Trophoblast cell (in vitro differentiated cells and primary cell): ENCODE results near the gene LHX1.
A peak's percentile ranks its signal among the peaks of the same experiment; 100 is the strongest.

Source experiments
- DNase-seq, 2 donors: peaks; one replicate each; pipeline ENCODE4 v3.0.0-alpha.2; 2016
- H2AFZ ChIP-seq: 2 replicates; pipeline ENCODE4 v1.6.1; 2013; ENCODE audit warnings: low read length, moderate library complexity, mild to moderate bottlenecking; ENCODE audit not compliant: insufficient read depth, poor library complexity
- H2AK5ac ChIP-seq: 2 replicates; pipeline ENCODE4 v1.6.1; 2013; ENCODE audit warnings: mild to moderate bottlenecking, low read length
- H2BK120ac ChIP-seq: 2 replicates; pipeline ENCODE4 v1.6.1; 2013; ENCODE audit warnings: low read length, mild to moderate bottlenecking, moderate library complexity; ENCODE audit not compliant: insufficient read depth, poor library complexity
- H2BK12ac ChIP-seq: 2 replicates; pipeline ENCODE4 v1.6.1; 2013; ENCODE audit warnings: mild to moderate bottlenecking, low read length, moderate library complexity
- H2BK5ac ChIP-seq: 2 replicates; pipeline ENCODE4 v1.6.1; 2013; ENCODE audit warnings: low read length, low read depth, moderate library complexity, mild to moderate bottlenecking; ENCODE audit not compliant: poor library complexity
- H3K14ac ChIP-seq: 2 replicates; pipeline ENCODE4 v1.6.1; 2013; ENCODE audit warnings: mild to moderate bottlenecking, low read length
- H3K18ac ChIP-seq: 2 replicates; pipeline ENCODE4 v1.6.1; 2013; ENCODE audit warnings: mild to moderate bottlenecking, low read length
- H3K23ac ChIP-seq: 2 replicates; pipeline ENCODE4 v1.6.1; 2013; ENCODE audit warnings: low read length
- H3K27ac ChIP-seq: 2 replicates; pipeline ENCODE4 v1.5.1; 2013; ENCODE audit warnings: low read depth, mild to moderate bottlenecking, inconsistent platforms, low read length, moderate library complexity
- H3K27me3 ChIP-seq: 2 replicates; pipeline ENCODE4 v1.6.1; 2013; ENCODE audit warnings: inconsistent platforms, mild to moderate bottlenecking, low read length, moderate library complexity; ENCODE audit not compliant: insufficient read depth
- H3K36me3 ChIP-seq, 2 experiments: 1 replicate in 1 of 2; 2 replicates in 1 of 2; pipeline ENCODE4 v1.6.1; 2013; ENCODE audit warnings: low read length in 2 of 2, mild to moderate bottlenecking in 2 of 2, moderate library complexity in 1 of 2; ENCODE audit not compliant: insufficient read depth in 2 of 2, control insufficient read depth in 1 of 2
- H3K4ac ChIP-seq: 2 replicates; pipeline ENCODE4 v1.6.1; 2013; ENCODE audit warnings: low read depth, mild to moderate bottlenecking, low read length, moderate library complexity
- H3K4me1 ChIP-seq, 2 experiments: 1 replicate in 1 of 2; 2 replicates in 1 of 2; pipeline ENCODE4 v1.6.1; 2013; ENCODE audit warnings: low read length in 2 of 2, mild to moderate bottlenecking in 2 of 2, moderate library complexity in 1 of 2; ENCODE audit not compliant: insufficient read depth in 2 of 2, control insufficient read depth in 1 of 2
- H3K4me2 ChIP-seq: 2 replicates; pipeline ENCODE4 v1.6.1; 2013; ENCODE audit warnings: inconsistent platforms, mild to moderate bottlenecking, low read length, moderate library complexity
- H3K4me3 ChIP-seq: 2 replicates; pipeline ENCODE4 v1.5.1; 2013; ENCODE audit warnings: mild to moderate bottlenecking, low read depth, low read length, inconsistent platforms
- H3K79me1 ChIP-seq: one replicate; pipeline ENCODE4 v1.6.1; 2013; ENCODE audit warnings: low read length
- H3K79me2 ChIP-seq: 2 replicates; pipeline ENCODE4 v1.6.1; 2013; ENCODE audit warnings: low read length, mild to moderate bottlenecking; ENCODE audit not compliant: control insufficient read depth, insufficient read depth, poor library complexity
- H3K9ac ChIP-seq: 2 replicates; pipeline ENCODE4 v1.6.1; 2013; ENCODE audit warnings: mild to moderate bottlenecking, low read length
- H3K9me3 ChIP-seq: 2 replicates; pipeline ENCODE4 v1.6.1; 2013; ENCODE audit warnings: low read depth, mild to moderate bottlenecking, control low read depth, inconsistent platforms, low read length; ENCODE audit not compliant: insufficient read depth
- H4K12ac ChIP-seq: 2 replicates; pipeline ENCODE4 v1.6.1; 2013; ENCODE audit warnings: low read depth, mild to moderate bottlenecking, low read length, moderate library complexity
- H4K8ac ChIP-seq: 2 replicates; pipeline ENCODE4 v1.6.1; 2013; ENCODE audit warnings: low read depth, mild to moderate bottlenecking, low read length, moderate library complexity
- H4K91ac ChIP-seq: one replicate; pipeline ENCODE4 v1.6.1; 2013; ENCODE audit warnings: low read depth, mild to moderate bottlenecking, low read length, moderate library complexity
- WGBS: extraction: QIAGEN DNeasy Blood & Tissue Kit; methylation state at CpG from one replicate; pipeline ENCODE4 v1.1.7; 2013; ENCODE audit warnings: missing lambda C conversion rate; ENCODE audit not compliant: insufficient read length, insufficient coverage; ENCODE audit errors: extremely low coverage; 5-methylcytosine and 5-hydroxymethylcytosine counted together

The LHX1 gene

GRCh38 chr17:36977066-36977465, 39.8 kb downstream of the LHX1 start:
- H3K27me3 ChIP-seq, result no peaks in the 10 kb centered on the region

GRCh38 chr17:36977568-36977967, 40.3 kb downstream of the LHX1 start:
- no peak overlapping the region for H3K27ac ChIP-seq
- no CpG with 5 or more reads among the region's 2 CpGs for WGBS
- no peaks in the 10 kb centered on the region for H3K9me3 ChIP-seq
- no peak overlapping the region for H4K12ac ChIP-seq
- H4K91ac ChIP-seq, result no peak overlapping the region
- H2AFZ ChIP-seq, result no peak overlapping the region
- no peak for DNase-seq
- H3K36me3 ChIP-seq, result peaks cover 0 to 1% of the 10 kb centered on the region in 2 experiments
- H3K4ac ChIP-seq, result no peak overlapping the region
- H3K4me1 ChIP-seq, result no peaks in the 10 kb centered on the region
- no peak overlapping the region for H3K14ac ChIP-seq
- H3K4me3 ChIP-seq, result no peak overlapping the region
- no peak overlapping the region for H4K8ac ChIP-seq
- no peak overlapping the region for H2BK5ac ChIP-seq
- H3K18ac ChIP-seq, result no peak overlapping the region
- H3K4me2 ChIP-seq, result no peak overlapping the region
- H3K9ac ChIP-seq, result no peak overlapping the region
- H3K23ac ChIP-seq, result no peak overlapping the region
- H2BK120ac ChIP-seq, result no peak overlapping the region
- H3K27me3 ChIP-seq, result no peaks in the 10 kb centered on the region
- no peaks in the 10 kb centered on the region for H3K79me2 ChIP-seq
- no peak overlapping the region for H2AK5ac ChIP-seq
- H2BK12ac ChIP-seq, result no peak overlapping the region
- H3K79me1 ChIP-seq, result no peaks in the 10 kb centered on the region

More at GRCh38 chr17:36977066-36977465, 39.8 kb downstream of the LHX1 start:
- no peaks in the 10 kb centered on the region for H3K9me3 ChIP-seq
- no peak overlapping the region for H3K27ac ChIP-seq
- no peak overlapping the region for H4K91ac ChIP-seq
- H4K12ac ChIP-seq, result no peak overlapping the region
- H3K79me1 ChIP-seq, result no peaks in the 10 kb centered on the region
- no peaks in the 10 kb centered on the region for H3K79me2 ChIP-seq
- H3K36me3 ChIP-seq, result no peaks in the 10 kb centered on the region
- H2BK12ac ChIP-seq, result no peak overlapping the region
- H3K4me1 ChIP-seq, result no peaks in the 10 kb centered on the region
- no CpG with 5 or more reads among the region's 2 CpGs for WGBS
- H2BK5ac ChIP-seq, result no peak overlapping the region
- H3K18ac ChIP-seq, result no peak overlapping the region
- H3K4ac ChIP-seq, result no peak overlapping the region
- no peak overlapping the region for H2AFZ ChIP-seq
- no peak overlapping the region for H3K4me3 ChIP-seq
- no peak overlapping the region for H2BK120ac ChIP-seq
- DNase-seq, result peak; percentile 58 to 66
- H3K23ac ChIP-seq, result no peak overlapping the region
- no peak overlapping the region for H3K4me2 ChIP-seq
- H3K9ac ChIP-seq, result no peak overlapping the region
- H4K8ac ChIP-seq, result no peak overlapping the region
- H3K14ac ChIP-seq, result no peak overlapping the region
- no peak overlapping the region for H2AK5ac ChIP-seq

- H2BK12ac ChIP-seq, result no peak overlapping the region
- H4K12ac ChIP-seq, result no peak overlapping the region
- H4K8ac ChIP-seq, result no peak overlapping the region
- H3K36me3 ChIP-seq, result peaks cover 0 to 1% of the 10 kb centered on the region in 2 experiments
- no peak overlapping the region for H2AFZ ChIP-seq
- no peak overlapping the region for H3K9ac ChIP-seq
- H3K4me3 ChIP-seq, result no peak overlapping the region
- H3K9me3 ChIP-seq, result no peaks in the 10 kb centered on the region
- WGBS, result 100% methylated on average over 1 of the region's 11 CpGs
- H3K4me1 ChIP-seq, result no peaks in the 10 kb centered on the region
- no peak overlapping the region for H3K18ac ChIP-seq
- no peak overlapping the region for H2BK120ac ChIP-seq
- no peaks in the 10 kb centered on the region for H3K79me2 ChIP-seq
- H4K91ac ChIP-seq, result no peak overlapping the region
- H3K27me3 ChIP-seq, result no peaks in the 10 kb centered on the region
- no peak overlapping the region for H2BK5ac ChIP-seq
- no peak for DNase-seq
- no peaks in the 10 kb centered on the region for H3K79me1 ChIP-seq
- H2AK5ac ChIP-seq, result no peak overlapping the region
- H3K4me2 ChIP-seq, result no peak overlapping the region
- no peak overlapping the region for H3K23ac ChIP-seq
- H3K4ac ChIP-seq, result no peak overlapping the region
- no peak overlapping the region for H3K27ac ChIP-seq
- H3K14ac ChIP-seq, result no peak overlapping the region
These were observed 41.7 kb downstream of the LHX1 start for GRCh38 chr17:36978810-36979564.

GRCh38 chr17:36979565-36979941, 42.3 kb downstream of the LHX1 start:
- H3K79me2 ChIP-seq, result no peaks in the 10 kb centered on the region
- H3K4ac ChIP-seq, result no peak overlapping the region
- no CpG with 5 or more reads among the region's 4 CpGs for WGBS
- H3K9ac ChIP-seq, result no peak overlapping the region
- no peaks in the 10 kb centered on the region for H3K4me1 ChIP-seq
- no peak overlapping the region for H4K91ac ChIP-seq
- peaks cover 0 to 1% of the 10 kb centered on the region in 2 experiments for H3K36me3 ChIP-seq
- no peak overlapping the region for H2BK120ac ChIP-seq
- no peak overlapping the region for H3K4me2 ChIP-seq
- H2AFZ ChIP-seq, result no peak overlapping the region
- no peak overlapping the region for H3K18ac ChIP-seq
- H3K14ac ChIP-seq, result no peak overlapping the region
- no peak overlapping the region for H3K27ac ChIP-seq
- no peak for DNase-seq
- H3K4me3 ChIP-seq, result no peak overlapping the region
- no peak overlapping the region for H4K8ac ChIP-seq
- no peaks in the 10 kb centered on the region for H3K9me3 ChIP-seq
- H4K12ac ChIP-seq, result no peak overlapping the region
- H3K79me1 ChIP-seq, result no peaks in the 10 kb centered on the region
- no peak overlapping the region for H3K23ac ChIP-seq
- no peak overlapping the region for H2BK12ac ChIP-seq
- H2AK5ac ChIP-seq, result no peak overlapping the region
- H3K27me3 ChIP-seq, result no peaks in the 10 kb centered on the region
- H2BK5ac ChIP-seq, result no peak overlapping the region
